ENCODE results near the gene ANKRD12.

DNA sequence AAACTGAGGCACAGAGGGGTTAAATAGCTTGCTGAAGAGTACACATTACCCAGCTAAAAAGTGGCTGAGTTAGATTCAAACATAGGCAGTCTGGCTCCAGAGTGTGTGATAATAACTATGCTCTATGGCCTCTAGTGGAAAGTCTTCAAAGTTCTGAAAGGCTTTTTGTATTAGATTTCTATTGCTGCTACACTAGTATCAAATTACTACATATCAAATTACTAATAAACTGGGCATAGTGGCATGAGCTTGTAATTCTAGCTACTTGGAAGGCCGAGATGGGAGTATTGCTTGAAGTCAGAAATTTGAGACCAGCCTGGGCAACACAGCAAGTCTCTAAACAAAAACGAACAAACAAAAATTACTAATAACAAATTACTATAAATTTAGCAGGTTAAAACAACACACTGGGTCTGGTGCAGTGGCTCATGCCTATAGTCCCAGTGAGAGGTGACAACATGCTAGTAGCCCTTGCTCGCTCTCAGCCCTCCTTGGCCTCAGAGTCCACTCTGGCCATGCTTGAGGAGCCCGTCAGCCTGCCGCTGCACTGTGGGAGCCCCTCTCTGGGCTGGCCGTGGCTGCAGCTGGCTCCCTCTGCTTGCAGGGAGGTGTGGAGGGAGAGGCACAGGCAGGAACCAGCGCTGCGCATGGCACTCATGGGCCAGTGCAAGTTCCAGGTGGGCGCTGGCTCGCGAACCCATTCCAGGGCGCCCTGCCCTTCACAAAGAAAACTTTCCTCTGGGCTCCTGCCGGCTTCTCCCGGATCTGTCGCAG, 159.8 kb downstream of the ANKRD12 start:
- no peak for TF ChIP-seq EZH2 (IDR thresholded peaks at IDR 0.05; ENCODE audit: borderline replicate concordance, low read length)
- TF ChIP-seq, protein P1, sequence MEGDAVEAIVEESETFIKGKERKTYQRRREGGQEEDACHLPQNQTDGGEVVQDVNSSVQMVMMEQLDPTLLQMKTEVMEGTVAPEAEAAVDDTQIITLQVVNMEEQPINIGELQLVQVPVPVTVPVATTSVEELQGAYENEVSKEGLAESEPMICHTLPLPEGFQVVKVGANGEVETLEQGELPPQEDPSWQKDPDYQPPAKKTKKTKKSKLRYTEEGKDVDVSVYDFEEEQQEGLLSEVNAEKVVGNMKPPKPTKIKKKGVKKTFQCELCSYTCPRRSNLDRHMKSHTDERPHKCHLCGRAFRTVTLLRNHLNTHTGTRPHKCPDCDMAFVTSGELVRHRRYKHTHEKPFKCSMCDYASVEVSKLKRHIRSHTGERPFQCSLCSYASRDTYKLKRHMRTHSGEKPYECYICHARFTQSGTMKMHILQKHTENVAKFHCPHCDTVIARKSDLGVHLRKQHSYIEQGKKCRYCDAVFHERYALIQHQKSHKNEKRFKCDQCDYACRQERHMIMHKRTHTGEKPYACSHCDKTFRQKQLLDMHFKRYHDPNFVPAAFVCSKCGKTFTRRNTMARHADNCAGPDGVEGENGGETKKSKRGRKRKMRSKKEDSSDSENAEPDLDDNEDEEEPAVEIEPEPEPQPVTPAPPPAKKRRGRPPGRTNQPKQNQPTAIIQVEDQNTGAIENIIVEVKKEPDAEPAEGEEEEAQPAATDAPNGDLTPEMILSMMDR (IDR thresholded peaks at IDR 0.05; ENCODE audit: low read length) = no peak

Measured in OCI-LY1 (cell line).